ENCODE results near the gene SCRN2. TPM values are rescaled to one million over a fixed set of nuclear protein-coding genes. Genes with fewer than 3 reads are reported as not detected.
A peak's percentile ranks its signal among the peaks of the same experiment; 100 is the strongest.

The SCRN2 gene
- total RNA-seq, 2 experiments from 2014 or later: 15.3 to 17.1 TPM

GRCh38 chr17:47810901-47811635 is 30.0 kb downstream of the SCRN2 start:
- no peak for DNase-seq
- Mint-ChIP-seq H3K4me1 (peaks cover 7% of the 10 kb centered on the region), H3K9me3 (no peaks in the 10 kb centered on the region), H3K36me3 (no peaks in the 10 kb centered on the region), H3K4me3 (no peak overlapping the region), H3K27me3 (no peaks in the 10 kb centered on the region), H3K27ac (peak overlapping the region; percentile 43)

- no peak for DNase-seq
- Mint-ChIP-seq H3K27me3 (no peaks in the 10 kb centered on the region), H3K4me1 (peaks cover 7% of the 10 kb centered on the region), H3K36me3 (no peaks in the 10 kb centered on the region), H3K4me3 (no peak overlapping the region), H3K9me3 (no peaks in the 10 kb centered on the region), H3K27ac (peak overlapping the region; percentile 54)
These were observed 30.8 kb downstream of the SCRN2 start for GRCh38 chr17:47810200-47810821.

- H3K4me3 Mint-ChIP-seq: no peak overlapping the region
- no peaks in the 10 kb centered on the region for H3K36me3 Mint-ChIP-seq
- no peak for DNase-seq
- peaks cover 7% of the 10 kb centered on the region for H3K4me1 Mint-ChIP-seq
- no peaks in the 10 kb centered on the region for H3K9me3 Mint-ChIP-seq
- no peak overlapping the region for H3K27ac Mint-ChIP-seq
- no peaks in the 10 kb centered on the region for H3K27me3 Mint-ChIP-seq
These were observed 32.1 kb downstream of the SCRN2 start for GRCh38 chr17:47808830-47809480.

- no peak for DNase-seq
- Mint-ChIP-seq H3K4me3 (no peak overlapping the region), H3K27me3 (no peaks in the 10 kb centered on the region), H3K4me1 (peaks cover 7% of the 10 kb centered on the region), H3K27ac (no peak overlapping the region), H3K9me3 (no peaks in the 10 kb centered on the region), H3K36me3 (no peaks in the 10 kb centered on the region)
These were observed 32.8 kb downstream of the SCRN2 start for GRCh38 chr17:47808036-47808829.

GRCh38 chr17:47807421-47807820 is 33.7 kb downstream of the SCRN2 start:
- Mint-ChIP-seq H3K4me3 (no peak overlapping the region), H3K27ac (no peak overlapping the region), H3K4me1 (peaks cover 7% of the 10 kb centered on the region), H3K36me3 (no peaks in the 10 kb centered on the region), H3K9me3 (no peaks in the 10 kb centered on the region), H3K27me3 (no peaks in the 10 kb centered on the region)
- no peak for DNase-seq

- Mint-ChIP-seq H3K36me3 (no peaks in the 10 kb centered on the region), H3K4me1 (peaks cover 8% of the 10 kb centered on the region), H3K9me3 (no peaks in the 10 kb centered on the region), H3K27me3 (no peaks in the 10 kb centered on the region), H3K4me3 (no peak overlapping the region), H3K27ac (no peak overlapping the region)
- DNase-seq: no peak
These were observed 34.2 kb downstream of the SCRN2 start for GRCh38 chr17:47806913-47807255.

GRCh38 chr17:47806026-47806912 is 34.8 kb downstream of the SCRN2 start:
- H3K27me3 Mint-ChIP-seq: no peaks in the 10 kb centered on the region
- no peaks in the 10 kb centered on the region for H3K36me3 Mint-ChIP-seq
- no peak for DNase-seq
- peaks cover 8% of the 10 kb centered on the region for H3K4me1 Mint-ChIP-seq
- no peaks in the 10 kb centered on the region for H3K9me3 Mint-ChIP-seq
- H3K4me3 Mint-ChIP-seq: no peak overlapping the region
- H3K27ac Mint-ChIP-seq: no peak overlapping the region

- Mint-ChIP-seq H3K9me3 (no peaks in the 10 kb centered on the region), H3K4me1 (peaks cover 1% of the 10 kb centered on the region), H3K27ac (no peak overlapping the region), H3K36me3 (no peaks in the 10 kb centered on the region), H3K4me3 (no peak overlapping the region), H3K27me3 (no peaks in the 10 kb centered on the region)
- DNase-seq: no peak
These were observed 36.6 kb downstream of the SCRN2 start for GRCh38 chr17:47804461-47804860.

GRCh38 chr17:47803751-47804150 is 37.3 kb downstream of the SCRN2 start:
- H3K4me3 Mint-ChIP-seq: no peak overlapping the region
- H3K36me3 Mint-ChIP-seq: no peaks in the 10 kb centered on the region
- H3K4me1 Mint-ChIP-seq: peaks cover 1% of the 10 kb centered on the region
- no peak for DNase-seq
- no peak overlapping the region for H3K27ac Mint-ChIP-seq
- H3K27me3 Mint-ChIP-seq: no peaks in the 10 kb centered on the region
- no peaks in the 10 kb centered on the region for H3K9me3 Mint-ChIP-seq

GRCh38 chr17:47803201-47803600 is 37.9 kb downstream of the SCRN2 start:
- no peaks in the 10 kb centered on the region for H3K9me3 Mint-ChIP-seq
- peaks cover 1% of the 10 kb centered on the region for H3K4me1 Mint-ChIP-seq
- H3K4me3 Mint-ChIP-seq: no peak overlapping the region
- H3K27ac Mint-ChIP-seq: no peak overlapping the region
- no peaks in the 10 kb centered on the region for H3K27me3 Mint-ChIP-seq
- H3K36me3 Mint-ChIP-seq: no peaks in the 10 kb centered on the region
- DNase-seq: no peak

GRCh38 chr17:47802341-47803022 is 38.6 kb downstream of the SCRN2 start:
- Mint-ChIP-seq H3K27me3 (no peaks in the 10 kb centered on the region), H3K4me1 (peaks cover 1% of the 10 kb centered on the region)

GRCh38 chr17:47801906-47802305 is 39.2 kb downstream of the SCRN2 start:
- no peak for DNase-seq
- H3K27ac Mint-ChIP-seq: no peak overlapping the region
- H3K4me1 Mint-ChIP-seq: peaks cover 1% of the 10 kb centered on the region
- no peaks in the 10 kb centered on the region for H3K36me3 Mint-ChIP-seq
- no peak overlapping the region for H3K4me3 Mint-ChIP-seq
- H3K9me3 Mint-ChIP-seq: no peaks in the 10 kb centered on the region
- no peaks in the 10 kb centered on the region for H3K27me3 Mint-ChIP-seq

More at GRCh38 chr17:47802341-47803022, 38.6 kb downstream of the SCRN2 start:
- Mint-ChIP-seq H3K4me3 (no peak overlapping the region), H3K27ac (no peak overlapping the region), H3K36me3 (no peaks in the 10 kb centered on the region), H3K9me3 (no peaks in the 10 kb centered on the region)
- DNase-seq: peak; percentile 52

GRCh38 chr17:47801176-47801765 is 39.8 kb downstream of the SCRN2 start:
- no peak for DNase-seq
- no peaks in the 10 kb centered on the region for H3K36me3 Mint-ChIP-seq
- H3K9me3 Mint-ChIP-seq: no peaks in the 10 kb centered on the region

More at GRCh38 chr17:47801176-47801765, 39.8 kb downstream of the SCRN2 start:
- no peak overlapping the region for H3K27ac Mint-ChIP-seq
- no peak overlapping the region for H3K4me3 Mint-ChIP-seq
- peaks cover 1% of the 10 kb centered on the region for H3K4me1 Mint-ChIP-seq
- H3K27me3 Mint-ChIP-seq: no peaks in the 10 kb centered on the region

Measured in activated naive CD8-positive, alpha-beta T cell treated with anti-CD3 and anti-CD28 coated beads for 36 hours (primary cell).